ENCODE results near the gene CACNA2D4.

The CACNA2D4 gene

GRCh38 chr12:1845886-1846285 lies 72.6 kb downstream of the CACNA2D4 start:
- no peaks in the 10 kb centered on the region for H3K9me3 ChIP-seq (ENCODE audit: control insufficient read depth, low read length)
- H3K23ac ChIP-seq (ENCODE audit: low read length in 2 of 2), result no peak overlapping the region
- no peaks in the 10 kb centered on the region for H3K4me1 ChIP-seq (ENCODE audit: control insufficient read depth, insufficient read depth, low read depth, low read length)
- H3K4me3 ChIP-seq (ENCODE audit: insufficient read depth in 1 of 2, low read depth in 1 of 2, low read length in 2 of 2), result no peak overlapping the region
- H3K4me2 ChIP-seq (ENCODE audit: low read length, poor library complexity, severe bottlenecking), result no peak overlapping the region
- peaks cover 46 to 78% of the 10 kb centered on the region in 2 experiments for H3K27me3 ChIP-seq (ENCODE audit: control insufficient read depth in 1 of 2, insufficient read depth in 1 of 2, low read length in 2 of 2)
- no peak overlapping the region for H2BK12ac ChIP-seq (ENCODE audit: low read length in 2 of 2)
- H3K18ac ChIP-seq (ENCODE audit: low read depth in 1 of 2, low read length in 2 of 2), result no peak overlapping the region
- DNase-seq, result no peak
- H2AK5ac ChIP-seq (ENCODE audit: low read length, severe bottlenecking), result no peak overlapping the region
- no peak overlapping the region for H3K14ac ChIP-seq (ENCODE audit: low read length in 2 of 2)
- no peak overlapping the region for H2BK15ac ChIP-seq (ENCODE audit: low read depth, poor library complexity, severe bottlenecking)
- H2AFZ ChIP-seq (ENCODE audit: low read depth, low read length), result no peak overlapping the region
- H4K91ac ChIP-seq (ENCODE audit: low read length), result no peak overlapping the region
- H3K4ac ChIP-seq (ENCODE audit: low read depth in 1 of 2, low read length in 2 of 2), result no peak overlapping the region
- H4K8ac ChIP-seq (ENCODE audit: low read length), result no peak overlapping the region
- no peak overlapping the region for H2BK120ac ChIP-seq (ENCODE audit: low read depth, low read length)
- no peak overlapping the region for H2BK5ac ChIP-seq (ENCODE audit: low read depth, low read length, poor library complexity, severe bottlenecking)
- no peaks in the 10 kb centered on the region for H3K79me1 ChIP-seq (replicated peaks; ENCODE audit: low read length, poor library complexity, severe bottlenecking)
- H3K27ac ChIP-seq (ENCODE audit: low read length, poor library complexity, severe bottlenecking), result no peak overlapping the region
- 93% methylated on average over 5 of the region's 5 CpGs for WGBS
- H3K36me3 ChIP-seq (ENCODE audit: control insufficient read depth in 1 of 2, insufficient read depth in 2 of 2, low read depth in 1 of 2, low read length in 2 of 2), result no peaks in the 10 kb centered on the region
- H3K9ac ChIP-seq (ENCODE audit: low read length), result no peak overlapping the region

- Histone ChIP-seq H2BK5ac (ENCODE audit: low read depth, low read length, poor library complexity, severe bottlenecking) (no peak overlapping the region), H4K91ac (ENCODE audit: low read length) (no peak overlapping the region), H3K18ac (ENCODE audit: low read depth in 1 of 2, low read length in 2 of 2) (no peak overlapping the region), H2AFZ (ENCODE audit: low read depth, low read length) (no peak overlapping the region), H3K4me3 (ENCODE audit: insufficient read depth in 1 of 2, low read depth in 1 of 2, low read length in 2 of 2) (no peak overlapping the region), H3K4me1 (ENCODE audit: control insufficient read depth, insufficient read depth, low read depth, low read length) (peaks cover 2% of the 10 kb centered on the region), H3K79me1 (replicated peaks; ENCODE audit: low read length, poor library complexity, severe bottlenecking) (no peaks in the 10 kb centered on the region), H3K27ac (ENCODE audit: low read length, poor library complexity, severe bottlenecking) (no peak overlapping the region), H3K9me3 (ENCODE audit: control insufficient read depth, low read length) (no peaks in the 10 kb centered on the region), H3K4ac (ENCODE audit: low read depth in 1 of 2, low read length in 2 of 2) (no peak overlapping the region), H3K23ac (ENCODE audit: low read length in 2 of 2) (no peak overlapping the region), H3K36me3 (ENCODE audit: control insufficient read depth in 1 of 2, insufficient read depth in 2 of 2, low read depth in 1 of 2, low read length in 2 of 2) (no peaks in the 10 kb centered on the region), H2BK12ac (ENCODE audit: low read length in 2 of 2) (no peak overlapping the region), H4K8ac (ENCODE audit: low read length) (no peak overlapping the region), H3K27me3 (ENCODE audit: control insufficient read depth in 1 of 2, insufficient read depth in 1 of 2, low read length in 2 of 2) (peaks cover 46 to 82% of the 10 kb centered on the region in 2 experiments), H3K4me2 (ENCODE audit: low read length, poor library complexity, severe bottlenecking) (no peak overlapping the region), H3K14ac (ENCODE audit: low read length in 2 of 2) (no peak overlapping the region), H2BK15ac (ENCODE audit: low read depth, poor library complexity, severe bottlenecking) (no peak overlapping the region), H2BK120ac (ENCODE audit: low read depth, low read length) (no peak overlapping the region), H3K9ac (ENCODE audit: low read length) (no peak overlapping the region), H2AK5ac (ENCODE audit: low read length, severe bottlenecking) (no peak overlapping the region)
- 92% methylated on average over 13 of the region's 14 CpGs for WGBS
- no peak for DNase-seq
Measured at GRCh38 chr12:1845427-1845826, 73.0 kb downstream of the CACNA2D4 start.

GRCh38 chr12:1844661-1845409 lies 73.6 kb downstream of the CACNA2D4 start:
- Histone ChIP-seq H3K27ac (ENCODE audit: low read length, poor library complexity, severe bottlenecking) (no peak overlapping the region), H2BK120ac (ENCODE audit: low read depth, low read length) (no peak overlapping the region), H4K91ac (ENCODE audit: low read length) (no peak overlapping the region), H3K4ac (ENCODE audit: low read depth in 1 of 2, low read length in 2 of 2) (no peak overlapping the region), H3K23ac (ENCODE audit: low read length in 2 of 2) (no peak overlapping the region), H3K9ac (ENCODE audit: low read length) (no peak overlapping the region), H3K18ac (ENCODE audit: low read depth in 1 of 2, low read length in 2 of 2) (no peak overlapping the region), H3K79me1 (replicated peaks; ENCODE audit: low read length, poor library complexity, severe bottlenecking) (no peaks in the 10 kb centered on the region), H3K9me3 (ENCODE audit: control insufficient read depth, low read length) (no peaks in the 10 kb centered on the region), H2BK15ac (ENCODE audit: low read depth, poor library complexity, severe bottlenecking) (no peak overlapping the region), H3K14ac (ENCODE audit: low read length in 2 of 2) (no peak overlapping the region), H2AK5ac (ENCODE audit: low read length, severe bottlenecking) (no peak overlapping the region), H3K4me3 (ENCODE audit: insufficient read depth in 1 of 2, low read depth in 1 of 2, low read length in 2 of 2) (no peak overlapping the region), H2AFZ (ENCODE audit: low read depth, low read length) (no peak overlapping the region), H2BK12ac (ENCODE audit: low read length in 2 of 2) (no peak overlapping the region), H3K36me3 (ENCODE audit: control insufficient read depth in 1 of 2, insufficient read depth in 2 of 2, low read depth in 1 of 2, low read length in 2 of 2) (no peaks in the 10 kb centered on the region), H3K4me2 (ENCODE audit: low read length, poor library complexity, severe bottlenecking) (no peak overlapping the region), H3K27me3 (ENCODE audit: control insufficient read depth in 1 of 2, insufficient read depth in 1 of 2, low read length in 2 of 2) (peaks cover 46 to 82% of the 10 kb centered on the region in 2 experiments), H4K8ac (ENCODE audit: low read length) (no peak overlapping the region), H2BK5ac (ENCODE audit: low read depth, low read length, poor library complexity, severe bottlenecking) (no peak overlapping the region), H3K4me1 (ENCODE audit: control insufficient read depth, insufficient read depth, low read depth, low read length) (peaks cover 3% of the 10 kb centered on the region)
- WGBS, result 77% methylated on average over 12 of the region's 12 CpGs
- DNase-seq, result no peak

GRCh38 chr12:1844223-1844622 lies 74.2 kb downstream of the CACNA2D4 start:
- H4K8ac ChIP-seq (ENCODE audit: low read length), result no peak overlapping the region
- peaks cover 7% of the 10 kb centered on the region for H3K4me1 ChIP-seq (ENCODE audit: control insufficient read depth, insufficient read depth, low read depth, low read length)
- H3K27ac ChIP-seq (ENCODE audit: low read length, poor library complexity, severe bottlenecking), result no peak overlapping the region
- H3K4me3 ChIP-seq (ENCODE audit: insufficient read depth in 1 of 2, low read depth in 1 of 2, low read length in 2 of 2), result no peak overlapping the region
- 79% methylated on average over 10 of the region's 10 CpGs for WGBS
- no peak overlapping the region for H2AFZ ChIP-seq (ENCODE audit: low read depth, low read length)
- peaks cover 46 to 87% of the 10 kb centered on the region in 2 experiments for H3K27me3 ChIP-seq (ENCODE audit: control insufficient read depth in 1 of 2, insufficient read depth in 1 of 2, low read length in 2 of 2)
- no peak overlapping the region for H2BK120ac ChIP-seq (ENCODE audit: low read depth, low read length)
- no peak for DNase-seq
- no peak overlapping the region for H4K91ac ChIP-seq (ENCODE audit: low read length)
- no peaks in the 10 kb centered on the region for H3K36me3 ChIP-seq (ENCODE audit: control insufficient read depth in 1 of 2, insufficient read depth in 2 of 2, low read depth in 1 of 2, low read length in 2 of 2)
- H3K18ac ChIP-seq (ENCODE audit: low read depth in 1 of 2, low read length in 2 of 2), result no peak overlapping the region
- no peak overlapping the region for H2AK5ac ChIP-seq (ENCODE audit: low read length, severe bottlenecking)
- H2BK5ac ChIP-seq (ENCODE audit: low read depth, low read length, poor library complexity, severe bottlenecking), result no peak overlapping the region
- H3K4ac ChIP-seq (ENCODE audit: low read depth in 1 of 2, low read length in 2 of 2), result no peak overlapping the region
- H3K9ac ChIP-seq (ENCODE audit: low read length), result no peak overlapping the region
- H3K14ac ChIP-seq (ENCODE audit: low read length in 2 of 2), result no peak overlapping the region
- no peak overlapping the region for H3K4me2 ChIP-seq (ENCODE audit: low read length, poor library complexity, severe bottlenecking)
- H3K23ac ChIP-seq (ENCODE audit: low read length in 2 of 2), result no peak overlapping the region
- no peak overlapping the region for H2BK15ac ChIP-seq (ENCODE audit: low read depth, poor library complexity, severe bottlenecking)
- H2BK12ac ChIP-seq (ENCODE audit: low read length in 2 of 2), result no peak overlapping the region
- H3K79me1 ChIP-seq (replicated peaks; ENCODE audit: low read length, poor library complexity, severe bottlenecking), result no peaks in the 10 kb centered on the region
- no peaks in the 10 kb centered on the region for H3K9me3 ChIP-seq (ENCODE audit: control insufficient read depth, low read length)

Measured in mesenchymal stem cell (in vitro differentiated cells and primary cell).